ENCODE results near the gene MYO18A.

Gene MYO18A

DNA sequence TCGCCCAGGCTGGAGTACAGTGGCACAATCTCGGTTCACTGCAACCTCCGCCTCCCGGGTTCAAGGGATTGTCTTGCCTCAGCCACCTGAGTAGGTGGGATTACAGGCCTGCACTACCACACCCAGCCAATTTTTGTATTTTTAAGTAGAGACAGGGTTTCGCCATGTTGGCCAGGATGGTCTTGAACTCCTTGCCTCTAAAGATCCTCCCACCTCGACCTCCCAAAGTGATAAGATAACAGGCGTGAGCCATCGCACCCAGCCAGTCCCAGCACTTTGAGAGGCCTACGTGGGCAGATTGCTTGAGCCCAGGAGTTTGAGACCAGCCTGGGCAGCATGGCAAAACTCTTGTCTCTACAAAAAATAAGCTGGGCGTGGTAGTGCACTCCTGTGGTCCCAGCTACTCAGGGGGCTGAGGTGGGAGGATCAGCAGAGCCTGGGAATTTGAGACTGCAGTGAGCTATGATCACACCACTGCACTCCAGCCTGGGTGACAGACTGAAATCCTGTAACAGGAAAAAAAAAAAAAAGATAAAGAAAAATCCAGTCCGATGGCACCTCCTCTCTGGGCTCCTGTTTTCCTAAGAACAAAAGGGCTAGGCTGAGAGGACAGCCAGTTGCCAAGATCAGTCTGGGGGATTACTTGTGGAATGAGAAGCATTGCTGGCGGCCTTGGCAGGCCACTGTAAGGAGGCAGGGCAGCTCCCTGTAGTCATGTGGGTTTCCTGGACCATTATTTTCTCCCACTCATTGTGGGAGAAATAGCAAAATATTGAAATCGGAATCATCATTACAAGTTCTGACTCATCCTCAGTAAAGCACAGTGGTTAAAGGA is 140.2 kb downstream of the MYO18A start:
- H3K27ac Mint-ChIP-seq, result no peak overlapping the region
- H3K36me3 Mint-ChIP-seq (ENCODE audit: low read depth), result no peaks in the 10 kb centered on the region
- DNase-seq (no peak), ATAC-seq (no peak)
- H3K27me3 Mint-ChIP-seq, result peaks cover 15% of the 10 kb centered on the region
- H3K9me3 Mint-ChIP-seq, result no peaks in the 10 kb centered on the region
- H3K4me1 Mint-ChIP-seq, result peaks cover 11% of the 10 kb centered on the region
- H3K4me3 Mint-ChIP-seq, result no peak overlapping the region

DNA sequence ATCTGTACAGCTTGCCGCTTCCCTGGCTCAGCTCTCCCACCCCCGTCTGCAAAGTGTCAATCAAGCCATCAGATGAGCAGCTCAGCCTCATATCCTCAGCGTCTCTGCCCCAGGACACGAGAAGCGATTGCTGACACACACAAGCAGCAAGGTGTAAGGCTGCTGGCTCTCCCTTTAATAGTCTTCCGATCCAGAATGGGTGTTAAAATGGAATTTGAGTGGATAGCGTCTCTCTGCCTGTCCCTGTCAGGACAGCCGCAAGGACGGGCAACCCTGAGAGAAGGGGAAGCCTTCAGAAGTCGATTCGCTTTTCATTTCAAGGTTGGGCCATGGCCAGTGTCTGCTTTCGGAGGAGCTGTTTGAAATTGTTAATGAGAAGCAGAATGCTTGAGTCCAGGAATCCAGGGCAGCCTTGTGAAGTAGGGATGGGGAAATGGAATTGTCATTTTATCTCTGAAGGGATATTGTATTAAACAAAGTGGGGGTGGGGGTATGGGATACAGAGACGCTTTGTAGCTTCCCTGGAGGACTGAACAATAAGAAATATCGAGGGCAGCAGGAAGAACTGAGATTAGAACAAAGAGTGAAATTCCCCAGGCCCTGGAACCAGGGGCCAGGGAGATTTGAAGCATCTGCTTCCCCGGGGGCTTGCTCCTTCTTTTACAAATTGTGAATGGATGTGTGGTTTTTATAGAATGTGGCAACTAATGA is 142.0 kb downstream of the MYO18A start:
- Mint-ChIP-seq H3K27ac (no peak overlapping the region), H3K9me3 (peaks cover 5% of the 10 kb centered on the region), H3K27me3 (peaks cover 28% of the 10 kb centered on the region), H3K36me3 (ENCODE audit: low read depth) (no peaks in the 10 kb centered on the region), H3K4me3 (no peak overlapping the region), H3K4me1 (peaks cover 8% of the 10 kb centered on the region)
- ATAC-seq, result no peak
- DNase-seq, result no peak

DNA sequence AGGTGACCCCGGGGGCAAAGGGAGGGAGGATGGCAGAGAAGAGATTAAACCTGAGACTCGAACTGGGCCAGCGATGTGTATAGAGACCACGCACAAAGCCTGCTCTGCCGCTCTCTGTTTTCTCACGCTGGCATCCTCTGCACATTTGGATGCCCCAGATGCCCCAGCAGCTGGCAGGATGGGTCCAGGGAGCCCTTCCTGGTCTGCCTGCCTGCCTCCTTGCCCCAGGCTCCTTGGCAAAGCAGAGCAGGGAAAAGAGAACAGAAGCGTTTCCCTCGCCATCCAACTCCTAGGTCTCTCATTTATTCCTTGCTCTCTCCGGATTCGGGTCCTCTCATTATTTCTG is 142.5 kb downstream of the MYO18A start:
- Mint-ChIP-seq H3K36me3 (ENCODE audit: low read depth) (no peaks in the 10 kb centered on the region), H3K27me3 (peaks cover 28% of the 10 kb centered on the region), H3K4me3 (no peak overlapping the region), H3K4me1 (peaks cover 7% of the 10 kb centered on the region), H3K9me3 (peaks cover 5% of the 10 kb centered on the region), H3K27ac (no peak overlapping the region)
- ATAC-seq, result no peak
- DNase-seq, result no peak

DNA sequence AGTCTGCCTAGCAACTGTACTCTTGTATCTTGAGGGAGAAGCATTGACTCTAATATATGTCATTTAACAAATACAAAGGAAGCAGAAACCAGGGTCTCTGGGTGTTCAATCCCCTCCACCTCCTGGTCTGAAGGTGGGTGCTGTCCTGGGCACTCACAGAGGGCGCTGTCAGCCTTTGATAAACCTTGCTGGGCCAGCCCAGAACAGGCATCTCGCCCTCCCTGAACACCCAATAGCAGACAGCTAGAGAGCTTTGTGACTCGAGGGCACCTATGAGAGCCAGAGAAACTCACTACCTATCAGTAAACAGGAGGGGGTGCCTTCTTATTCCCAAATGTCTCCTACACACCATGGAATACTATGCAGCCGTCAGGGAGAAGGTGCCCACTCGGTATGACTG is 143.6 kb downstream of the MYO18A start:
- Mint-ChIP-seq H3K36me3 (ENCODE audit: low read depth) (no peaks in the 10 kb centered on the region), H3K27me3 (peaks cover 32% of the 10 kb centered on the region), H3K4me1 (no peaks in the 10 kb centered on the region), H3K9me3 (peaks cover 5% of the 10 kb centered on the region), H3K27ac (no peak overlapping the region), H3K4me3 (no peak overlapping the region)
- DNase-seq, result no peak
- ATAC-seq, result no peak

DNA sequence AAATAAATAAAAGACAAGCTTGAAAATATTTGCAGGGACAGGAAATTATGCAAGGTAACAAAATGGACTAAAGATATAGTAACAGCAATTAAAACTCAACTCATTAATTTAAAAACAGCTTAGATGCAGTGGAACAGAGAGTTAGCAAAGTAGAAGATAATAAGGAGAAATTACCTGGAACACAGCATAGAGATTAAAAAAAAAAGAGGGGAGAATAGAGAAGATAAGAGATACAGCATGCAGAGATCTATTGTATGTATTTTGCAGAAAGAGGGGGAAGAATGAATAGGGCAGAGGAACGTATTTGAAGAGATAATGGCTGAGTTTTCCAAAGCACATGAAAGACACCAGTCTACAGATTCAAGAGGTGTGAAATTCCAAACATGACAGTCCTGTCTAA is 145.7 kb downstream of the MYO18A start:
- ATAC-seq (no peak), DNase-seq (no peak)
- Mint-ChIP-seq H3K36me3 (ENCODE audit: low read depth) (no peaks in the 10 kb centered on the region), H3K9me3 (peaks cover 5% of the 10 kb centered on the region), H3K27ac (no peak overlapping the region), H3K4me3 (no peak overlapping the region), H3K4me1 (no peaks in the 10 kb centered on the region), H3K27me3 (peaks cover 44% of the 10 kb centered on the region)

DNA sequence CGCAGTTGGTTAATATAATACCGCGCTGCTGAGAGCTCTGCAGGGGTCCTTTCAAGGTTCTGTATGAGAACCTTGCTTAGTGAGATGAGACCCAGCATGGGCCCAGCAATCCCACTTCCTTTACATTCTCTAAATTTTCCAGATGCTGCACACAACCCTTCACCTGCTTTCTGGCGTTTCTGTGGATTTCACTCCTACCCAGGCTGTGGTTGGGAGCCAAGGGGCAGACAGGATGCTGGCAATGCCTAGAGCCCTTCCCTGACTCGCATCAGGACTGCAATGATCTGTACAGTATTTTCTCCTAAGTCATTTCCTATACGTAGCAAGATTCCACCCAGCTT is 147.4 kb downstream of the MYO18A start:
- Mint-ChIP-seq H3K27ac (no peak overlapping the region), H3K9me3 (peaks cover 5% of the 10 kb centered on the region), H3K4me1 (no peaks in the 10 kb centered on the region), H3K4me3 (no peak overlapping the region), H3K27me3 (peaks cover 48% of the 10 kb centered on the region), H3K36me3 (ENCODE audit: low read depth) (no peaks in the 10 kb centered on the region)
- ATAC-seq (no peak), DNase-seq (no peak)

DNA sequence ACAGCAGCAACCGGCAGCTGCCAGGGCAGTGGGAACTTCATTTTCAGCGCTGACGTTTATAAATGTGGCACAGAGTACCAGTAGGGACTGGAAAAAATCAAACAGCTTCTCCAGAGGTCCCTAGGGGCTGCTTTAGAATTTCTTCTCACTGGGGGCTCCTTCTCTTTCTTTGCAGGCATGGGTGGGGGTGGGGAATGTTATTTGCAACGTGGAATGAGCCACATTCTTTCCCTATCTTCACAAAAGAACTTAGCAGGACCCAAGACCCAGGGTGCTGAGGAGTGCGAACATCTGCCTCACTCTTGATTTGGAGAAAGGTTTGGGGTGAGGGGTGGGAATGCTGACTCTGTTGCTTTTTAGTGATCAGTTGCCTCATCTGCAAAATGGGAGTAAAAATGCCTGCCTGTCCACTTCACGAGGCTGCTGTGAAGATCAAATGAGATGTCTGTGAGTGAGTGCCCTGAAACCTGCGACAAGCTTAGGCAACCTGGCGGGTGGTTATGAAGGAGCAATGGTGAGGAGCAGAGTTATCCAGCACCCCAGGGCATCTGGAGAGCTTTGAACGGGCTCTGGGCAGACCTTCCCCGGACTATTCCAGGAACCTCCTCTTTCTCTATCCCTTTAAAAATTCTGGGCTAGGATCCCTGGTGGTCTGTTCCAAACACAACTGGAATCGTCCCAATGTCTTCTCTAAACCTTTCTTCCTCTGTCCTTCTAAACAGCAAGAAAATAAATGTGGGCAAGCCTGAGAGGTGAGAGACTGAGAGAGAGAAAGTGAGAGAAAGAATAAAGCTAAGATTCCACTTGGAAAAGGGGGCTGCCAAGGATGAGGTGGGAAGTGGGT is 148.0 kb downstream of the MYO18A start:
- Mint-ChIP-seq H3K4me3 (no peak overlapping the region), H3K9me3 (peaks cover 5% of the 10 kb centered on the region), H3K27me3 (peaks cover 48% of the 10 kb centered on the region), H3K27ac (no peak overlapping the region), H3K4me1 (no peaks in the 10 kb centered on the region), H3K36me3 (ENCODE audit: low read depth) (no peaks in the 10 kb centered on the region)
- DNase-seq, result no peak
- ATAC-seq, result no peak

DNA sequence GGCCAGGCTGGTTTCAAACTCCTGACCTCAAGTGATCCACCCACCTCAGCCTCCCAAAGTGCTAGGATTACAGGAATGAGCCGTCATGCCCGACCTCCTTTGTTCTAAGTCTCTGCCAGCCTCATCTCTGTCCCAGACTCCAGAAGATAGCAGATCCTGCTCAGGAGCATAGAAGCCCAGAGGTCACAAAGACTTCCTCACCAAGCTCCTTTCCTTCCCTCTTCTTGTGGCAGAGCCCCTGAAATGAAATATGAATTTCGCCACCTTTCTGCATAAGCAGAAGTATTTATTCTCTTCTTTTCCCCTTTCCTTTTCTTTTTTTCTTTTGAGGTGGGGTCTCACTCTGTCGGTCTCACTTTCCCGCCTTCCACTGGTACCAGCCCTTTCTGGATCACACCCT is 148.7 kb downstream of the MYO18A start:
- Mint-ChIP-seq H3K27ac (no peak overlapping the region), H3K9me3 (peaks cover 5% of the 10 kb centered on the region), H3K36me3 (ENCODE audit: low read depth) (no peaks in the 10 kb centered on the region), H3K4me1 (no peaks in the 10 kb centered on the region), H3K27me3 (peaks cover 51% of the 10 kb centered on the region), H3K4me3 (no peak overlapping the region)
- ATAC-seq (no peak), DNase-seq (no peak)

DNA sequence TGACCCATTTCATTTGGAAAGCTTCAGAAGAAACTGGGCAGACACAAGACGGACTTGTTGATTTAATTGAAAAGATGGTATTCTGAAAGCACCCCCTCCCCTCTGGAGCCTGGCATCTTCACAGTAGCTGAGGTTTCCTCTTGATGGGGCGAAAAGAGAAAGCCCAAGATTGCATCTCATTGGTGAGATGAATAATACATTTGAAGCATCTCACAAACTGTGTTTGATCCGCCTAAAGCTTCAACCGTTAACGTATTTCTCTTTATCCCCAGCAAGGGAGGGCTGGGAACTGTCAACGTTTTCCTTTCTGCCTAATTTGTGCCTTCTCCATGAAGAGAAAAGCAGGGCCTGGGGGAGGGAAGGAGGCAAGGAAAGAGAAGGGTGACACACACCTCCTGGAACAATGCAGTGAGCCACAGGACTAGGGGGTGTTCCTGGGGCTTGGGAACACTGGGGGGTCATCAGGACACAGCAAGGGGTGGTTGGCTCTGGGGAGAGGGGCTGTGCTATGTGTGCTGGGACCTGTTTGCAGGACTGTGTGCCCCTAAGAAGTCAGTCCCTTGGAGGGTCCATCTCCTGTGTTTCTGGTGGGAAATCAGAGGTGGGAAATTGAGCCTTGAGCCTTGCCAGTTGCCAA is 155.8 kb downstream of the MYO18A start:
- no peak overlapping the region for H3K27ac Mint-ChIP-seq
- no peaks in the 10 kb centered on the region for H3K9me3 Mint-ChIP-seq
- peaks cover 2% of the 10 kb centered on the region for H3K4me1 Mint-ChIP-seq
- ATAC-seq (no peak), DNase-seq (no peak)
- peaks cover 27% of the 10 kb centered on the region for H3K27me3 Mint-ChIP-seq
- H3K4me3 Mint-ChIP-seq, result no peak overlapping the region
- no peaks in the 10 kb centered on the region for H3K36me3 Mint-ChIP-seq (ENCODE audit: low read depth)

DNA sequence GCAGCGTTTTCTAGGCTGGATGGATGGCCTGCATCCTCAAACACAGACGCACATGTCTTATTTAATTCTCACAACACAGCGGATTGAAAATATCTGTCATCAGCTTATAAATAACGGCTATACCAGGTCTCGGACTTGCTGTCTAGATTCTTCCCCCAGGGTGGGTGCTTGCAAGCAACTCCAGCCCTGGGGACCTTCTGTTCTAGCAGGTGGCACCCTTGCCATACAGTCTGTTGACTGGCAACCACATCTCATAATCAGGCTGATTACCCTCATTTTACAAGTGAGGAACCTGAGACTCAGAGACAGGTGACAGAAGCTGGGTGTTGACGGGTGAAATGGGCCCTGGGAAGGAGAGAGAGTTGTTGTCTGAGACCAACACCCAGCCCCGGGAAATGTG is 158.1 kb downstream of the MYO18A start:
- no peak for DNase-seq
- Mint-ChIP-seq H3K36me3 (ENCODE audit: low read depth) (no peaks in the 10 kb centered on the region), H3K27me3 (peaks cover 45% of the 10 kb centered on the region), H3K9me3 (no peaks in the 10 kb centered on the region), H3K4me3 (no peak overlapping the region), H3K4me1 (peaks cover 5% of the 10 kb centered on the region), H3K27ac (no peak overlapping the region)
- ATAC-seq, result no peak

DNA sequence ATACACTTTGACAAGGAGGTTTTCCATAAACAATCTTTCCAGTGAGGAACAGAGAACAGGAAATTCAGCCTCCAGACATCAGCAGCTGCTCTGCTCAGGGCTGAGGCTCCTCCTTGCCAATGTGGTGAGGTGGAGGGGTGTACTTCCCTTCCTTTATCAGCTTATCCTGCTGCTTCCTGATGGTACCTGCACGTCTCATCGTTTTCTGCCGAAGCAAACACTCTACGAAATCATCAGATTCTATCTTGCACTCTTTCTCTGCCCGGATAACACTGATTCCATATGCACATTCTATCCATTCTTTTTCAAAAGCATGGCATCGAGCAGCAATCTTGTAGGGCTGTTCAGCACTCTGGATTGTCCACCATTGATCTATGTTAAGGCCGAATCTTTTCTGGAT is 159.0 kb downstream of the MYO18A start:
- H3K36me3 Mint-ChIP-seq (ENCODE audit: low read depth), result no peaks in the 10 kb centered on the region
- ATAC-seq (no peak), DNase-seq (no peak)
- peaks cover 5% of the 10 kb centered on the region for H3K4me1 Mint-ChIP-seq
- no peaks in the 10 kb centered on the region for H3K9me3 Mint-ChIP-seq
- H3K27me3 Mint-ChIP-seq, result peaks cover 47% of the 10 kb centered on the region
- no peak overlapping the region for H3K27ac Mint-ChIP-seq
- H3K4me3 Mint-ChIP-seq, result no peak overlapping the region

All from activated naive CD8-positive, alpha-beta T cell treated with anti-CD3 and anti-CD28 coated beads, Interleukin-2, amount 50 U/mL, for 24 hours (primary cell).